Breast epithelium (tissue), 3 donors: Measurements from ENCODE around the gene OSBPL2.

Experiments used
- CTCF ChIP-seq, 3 donors: fragments of 450-650 bp; IDR thresholded peaks; one replicate each; pipeline ENCODE4 v1.5.1; 2016 to 2017; ENCODE audit warnings: antibody characterized with exemption in 3 of 3, mild to moderate bottlenecking in 3 of 3, moderate library complexity in 3 of 3
- POLR2AphosphoS5 ChIP-seq, 3 donors: sonication (generic); formaldehyde crosslinking; IDR thresholded peaks; one replicate each; pipeline ENCODE4 v1.6.1; 2017; ENCODE audit warnings: antibody characterized with exemption in 3 of 3

GRCh38 chr20:62244644-62245108 is 6.4 kb downstream of the OSBPL2 start:
- no peak for TF ChIP-seq CTCF (IDR thresholded peaks at IDR 0.05)
- no peak for TF ChIP-seq POLR2AphosphoS5 (IDR thresholded peaks at IDR 0.05)
